ENCODE results near the gene NASP. TPM values are rescaled to one million over a fixed set of nuclear protein-coding genes. Genes with fewer than 3 reads are reported as not detected.

NASP gene, protein sequence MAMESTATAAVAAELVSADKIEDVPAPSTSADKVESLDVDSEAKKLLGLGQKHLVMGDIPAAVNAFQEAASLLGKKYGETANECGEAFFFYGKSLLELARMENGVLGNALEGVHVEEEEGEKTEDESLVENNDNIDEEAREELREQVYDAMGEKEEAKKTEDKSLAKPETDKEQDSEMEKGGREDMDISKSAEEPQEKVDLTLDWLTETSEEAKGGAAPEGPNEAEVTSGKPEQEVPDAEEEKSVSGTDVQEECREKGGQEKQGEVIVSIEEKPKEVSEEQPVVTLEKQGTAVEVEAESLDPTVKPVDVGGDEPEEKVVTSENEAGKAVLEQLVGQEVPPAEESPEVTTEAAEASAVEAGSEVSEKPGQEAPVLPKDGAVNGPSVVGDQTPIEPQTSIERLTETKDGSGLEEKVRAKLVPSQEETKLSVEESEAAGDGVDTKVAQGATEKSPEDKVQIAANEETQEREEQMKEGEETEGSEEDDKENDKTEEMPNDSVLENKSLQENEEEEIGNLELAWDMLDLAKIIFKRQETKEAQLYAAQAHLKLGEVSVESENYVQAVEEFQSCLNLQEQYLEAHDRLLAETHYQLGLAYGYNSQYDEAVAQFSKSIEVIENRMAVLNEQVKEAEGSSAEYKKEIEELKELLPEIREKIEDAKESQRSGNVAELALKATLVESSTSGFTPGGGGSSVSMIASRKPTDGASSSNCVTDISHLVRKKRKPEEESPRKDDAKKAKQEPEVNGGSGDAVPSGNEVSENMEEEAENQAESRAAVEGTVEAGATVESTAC
- total RNA-seq (2021) (488 to 535 TPM (median 489 TPM) in 3 replicates), Bru-seq, nascent RNA (percentile 99 among the genes with signal in this experiment)
- long read RNA-seq, experiment 1, transcript NASP-201 (15 exons, 3,207 nt), result major isoform, 570 of 956 reads
- long read RNA-seq, experiment 1, transcript NASP-210 (9 exons, 3,659 nt), result minor isoform, 12 of 956 reads
- long read RNA-seq, experiment 1, transcript NASP-202 (14 exons, 1,538 nt), result minor isoform, 92 of 956 reads
- long read RNA-seq, experiment 1, partial matches to known transcripts, result 197 of 956 reads
- long read RNA-seq, experiment 1, other reads (novel, unspliced or antisense), result 81 of 956 reads
- long read RNA-seq, experiment 2, transcript NASP-201 (15 exons, 3,207 nt), result major isoform, 81 of 580 reads
- long read RNA-seq, experiment 2, transcript NASP-209 (2 exons, 541 nt), result minor isoform, 9 of 580 reads
- long read RNA-seq, experiment 2, transcript NASP-210 (9 exons, 3,659 nt), result minor isoform, 9 of 580 reads
- long read RNA-seq, experiment 2, transcript NASP-202 (14 exons, 1,538 nt), result minor isoform, 60 of 580 reads
- long read RNA-seq, experiment 2, partial matches to known transcripts, result 356 of 580 reads
- long read RNA-seq, experiment 2, other reads (novel, unspliced or antisense), result 56 of 580 reads
- long read RNA-seq, experiment 3, transcript NASP-202 (14 exons, 1,538 nt), result minor isoform, 126 of 460 reads
- long read RNA-seq, experiment 3, transcript NASP-201 (15 exons, 3,207 nt), result major isoform, 169 of 460 reads
- long read RNA-seq, experiment 3, partial matches to known transcripts, result 120 of 460 reads
- long read RNA-seq, experiment 3, other reads (novel, unspliced or antisense), result 43 of 460 reads

- DNase-seq (ENCODE audit: low spot score), result peak; percentile 92
- Mint-ChIP-seq H3K9me3 (no peaks in the 10 kb centered on the region), H3K36me3 (peaks cover 27% of the 10 kb centered on the region), H3K4me3 (peak within 1 kb of the TSS; percentile 95), H3K4me1 (peaks cover 23% of the 10 kb centered on the region), H3K27me3 (ENCODE audit: low read depth) (peaks cover 2% of the 10 kb centered on the region; the same call in 1 of the 2 replicates), H3K27ac (peak within 1 kb of the TSS; percentile 99)
- peak; percentile 70 for ATAC-seq
- CTCF ChIA-PET, result interaction anchor here (0.6 to 1.0 kb wide), 5 partner anchors 13 to 280 kb away, joined by 3 to 6 read pairs (median 5); partner anchors contain the start of gene AKR1A1
- POLR2A ChIA-PET, result interaction anchor here (0.6 to 2.4 kb wide), 12 partner anchors 33 to 256 kb away, joined by 3 to 10 read pairs (median 5); partner anchors contain the start of genes AKR1A1, CCDC163, GPBP1L1 and MMACHC
- peak; percentile 75 for TF ChIP-seq NFE2L1 (CRISPR knock-in tag; IDR thresholded peaks at IDR 0.05)
- no peak for TF ChIP-seq PREB (CRISPR knock-in tag; IDR thresholded peaks at IDR 0.05; ENCODE audit: borderline replicate concordance)
- TF ChIP-seq GABPB1 (CRISPR knock-in tag; IDR thresholded peaks at IDR 0.05), result no peak
- TF ChIP-seq, protein P1, sequence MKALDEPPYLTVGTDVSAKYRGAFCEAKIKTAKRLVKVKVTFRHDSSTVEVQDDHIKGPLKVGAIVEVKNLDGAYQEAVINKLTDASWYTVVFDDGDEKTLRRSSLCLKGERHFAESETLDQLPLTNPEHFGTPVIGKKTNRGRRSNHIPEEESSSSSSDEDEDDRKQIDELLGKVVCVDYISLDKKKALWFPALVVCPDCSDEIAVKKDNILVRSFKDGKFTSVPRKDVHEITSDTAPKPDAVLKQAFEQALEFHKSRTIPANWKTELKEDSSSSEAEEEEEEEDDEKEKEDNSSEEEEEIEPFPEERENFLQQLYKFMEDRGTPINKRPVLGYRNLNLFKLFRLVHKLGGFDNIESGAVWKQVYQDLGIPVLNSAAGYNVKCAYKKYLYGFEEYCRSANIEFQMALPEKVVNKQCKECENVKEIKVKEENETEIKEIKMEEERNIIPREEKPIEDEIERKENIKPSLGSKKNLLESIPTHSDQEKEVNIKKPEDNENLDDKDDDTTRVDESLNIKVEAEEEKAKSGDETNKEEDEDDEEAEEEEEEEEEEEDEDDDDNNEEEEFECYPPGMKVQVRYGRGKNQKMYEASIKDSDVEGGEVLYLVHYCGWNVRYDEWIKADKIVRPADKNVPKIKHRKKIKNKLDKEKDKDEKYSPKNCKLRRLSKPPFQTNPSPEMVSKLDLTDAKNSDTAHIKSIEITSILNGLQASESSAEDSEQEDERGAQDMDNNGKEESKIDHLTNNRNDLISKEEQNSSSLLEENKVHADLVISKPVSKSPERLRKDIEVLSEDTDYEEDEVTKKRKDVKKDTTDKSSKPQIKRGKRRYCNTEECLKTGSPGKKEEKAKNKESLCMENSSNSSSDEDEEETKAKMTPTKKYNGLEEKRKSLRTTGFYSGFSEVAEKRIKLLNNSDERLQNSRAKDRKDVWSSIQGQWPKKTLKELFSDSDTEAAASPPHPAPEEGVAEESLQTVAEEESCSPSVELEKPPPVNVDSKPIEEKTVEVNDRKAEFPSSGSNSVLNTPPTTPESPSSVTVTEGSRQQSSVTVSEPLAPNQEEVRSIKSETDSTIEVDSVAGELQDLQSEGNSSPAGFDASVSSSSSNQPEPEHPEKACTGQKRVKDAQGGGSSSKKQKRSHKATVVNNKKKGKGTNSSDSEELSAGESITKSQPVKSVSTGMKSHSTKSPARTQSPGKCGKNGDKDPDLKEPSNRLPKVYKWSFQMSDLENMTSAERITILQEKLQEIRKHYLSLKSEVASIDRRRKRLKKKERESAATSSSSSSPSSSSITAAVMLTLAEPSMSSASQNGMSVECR (CRISPR knock-in tag; IDR thresholded peaks at IDR 0.05; ENCODE audit: borderline replicate concordance), result peak; percentile 90; the same call in 1 of the 2 replicates
- peak; percentile 79; the same call in 1 of the 2 replicates for TF ChIP-seq KAT7 (CRISPR knock-in tag; IDR thresholded peaks at IDR 0.05; ENCODE audit: borderline replicate concordance)
- 0 out of 2 replicates have a peak, but pooled peaks have one; percentile 16 for TF ChIP-seq GTF2I (CRISPR knock-in tag; conservative IDR thresholded peaks at IDR 0.05)
- peak; percentile 65; the same call in 1 of the 2 replicates for TF ChIP-seq ETV6 (CRISPR knock-in tag; IDR thresholded peaks at IDR 0.05)
- peak; percentile 61; the same call in 1 of the 2 replicates for TF ChIP-seq E2F5 (CRISPR knock-in tag; IDR thresholded peaks at IDR 0.05)
- no peak for TF ChIP-seq CREB1 (CRISPR knock-in tag; IDR thresholded peaks at IDR 0.05)
- TF ChIP-seq AR (CRISPR knock-in tag; IDR thresholded peaks at IDR 0.05), result 0 out of 2 replicates have a peak, but pooled peaks have one; percentile 59
- TF ChIP-seq RELA (CRISPR knock-in tag; IDR thresholded peaks at IDR 0.05; ENCODE audit: borderline replicate concordance), result no peak
- TF ChIP-seq FOXP1 (CRISPR knock-in tag; IDR thresholded peaks at IDR 0.05; ENCODE audit: borderline replicate concordance), result peak; percentile 33
- TF ChIP-seq ZNF671 (CRISPR knock-in tag; IDR thresholded peaks at IDR 0.05), result 0 out of 2 replicates have a peak, but pooled peaks have one; percentile 1
- no peak for TF ChIP-seq TCF7 (CRISPR knock-in tag; IDR thresholded peaks at IDR 0.05; ENCODE audit: low read depth)
- TF ChIP-seq, protein P2, sequence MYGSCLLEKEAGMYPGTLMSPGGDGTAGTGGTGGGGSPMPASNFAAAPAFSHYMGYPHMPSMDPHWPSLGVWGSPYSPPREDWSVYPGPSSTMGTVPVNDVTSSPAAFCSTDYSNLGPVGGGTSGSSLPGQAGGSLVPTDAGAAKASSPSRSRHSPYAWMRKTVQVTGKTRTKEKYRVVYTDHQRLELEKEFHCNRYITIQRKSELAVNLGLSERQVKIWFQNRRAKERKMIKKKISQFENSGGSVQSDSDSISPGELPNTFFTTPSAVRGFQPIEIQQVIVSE (CRISPR knock-in tag; IDR thresholded peaks at IDR 0.05; ENCODE audit: borderline replicate concordance), result no peak
- TF ChIP-seq, protein P3, sequence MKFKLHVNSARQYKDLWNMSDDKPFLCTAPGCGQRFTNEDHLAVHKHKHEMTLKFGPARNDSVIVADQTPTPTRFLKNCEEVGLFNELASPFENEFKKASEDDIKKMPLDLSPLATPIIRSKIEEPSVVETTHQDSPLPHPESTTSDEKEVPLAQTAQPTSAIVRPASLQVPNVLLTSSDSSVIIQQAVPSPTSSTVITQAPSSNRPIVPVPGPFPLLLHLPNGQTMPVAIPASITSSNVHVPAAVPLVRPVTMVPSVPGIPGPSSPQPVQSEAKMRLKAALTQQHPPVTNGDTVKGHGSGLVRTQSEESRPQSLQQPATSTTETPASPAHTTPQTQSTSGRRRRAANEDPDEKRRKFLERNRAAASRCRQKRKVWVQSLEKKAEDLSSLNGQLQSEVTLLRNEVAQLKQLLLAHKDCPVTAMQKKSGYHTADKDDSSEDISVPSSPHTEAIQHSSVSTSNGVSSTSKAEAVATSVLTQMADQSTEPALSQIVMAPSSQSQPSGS (CRISPR knock-in tag; IDR thresholded peaks at IDR 0.05; ENCODE audit: borderline replicate concordance, low read depth), result 0 out of 2 replicates have a peak, but pooled peaks have one; percentile 13
- TF ChIP-seq MAX (CRISPR knock-in tag; IDR thresholded peaks at IDR 0.05), result peak; percentile 15; the same call in 1 of the 2 replicates
Measured at GRCh38 chr1:45583666-45584350, at the start of gene NASP. TSS of gene NASP (plus strand) at chr1:45584041. CDS start at chr1:45584147, 106 bp downstream.

Measured in WTC11 (cell line).